ENCODE data around the gene GPC6.

DNA sequence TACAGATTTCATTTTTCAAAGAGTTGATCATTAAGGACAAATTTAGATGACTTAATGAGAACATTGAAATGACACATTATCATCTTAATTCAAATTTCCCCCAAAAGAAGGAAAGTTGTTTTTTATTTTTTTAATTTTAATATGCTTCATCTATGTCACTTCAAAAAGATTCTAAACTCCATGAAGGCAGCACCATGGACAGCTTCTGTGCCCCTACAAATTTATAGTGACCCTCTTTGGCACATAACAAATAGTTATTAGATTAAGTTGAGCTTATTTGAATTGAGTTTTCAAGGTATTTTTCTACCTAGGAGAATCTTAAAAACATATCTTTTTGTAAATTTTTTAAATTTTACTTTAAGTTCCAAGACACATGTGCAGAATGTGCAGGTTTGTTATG, 1054.2 kb downstream of the GPC6 start:
- TF ChIP-seq, protein P1, sequence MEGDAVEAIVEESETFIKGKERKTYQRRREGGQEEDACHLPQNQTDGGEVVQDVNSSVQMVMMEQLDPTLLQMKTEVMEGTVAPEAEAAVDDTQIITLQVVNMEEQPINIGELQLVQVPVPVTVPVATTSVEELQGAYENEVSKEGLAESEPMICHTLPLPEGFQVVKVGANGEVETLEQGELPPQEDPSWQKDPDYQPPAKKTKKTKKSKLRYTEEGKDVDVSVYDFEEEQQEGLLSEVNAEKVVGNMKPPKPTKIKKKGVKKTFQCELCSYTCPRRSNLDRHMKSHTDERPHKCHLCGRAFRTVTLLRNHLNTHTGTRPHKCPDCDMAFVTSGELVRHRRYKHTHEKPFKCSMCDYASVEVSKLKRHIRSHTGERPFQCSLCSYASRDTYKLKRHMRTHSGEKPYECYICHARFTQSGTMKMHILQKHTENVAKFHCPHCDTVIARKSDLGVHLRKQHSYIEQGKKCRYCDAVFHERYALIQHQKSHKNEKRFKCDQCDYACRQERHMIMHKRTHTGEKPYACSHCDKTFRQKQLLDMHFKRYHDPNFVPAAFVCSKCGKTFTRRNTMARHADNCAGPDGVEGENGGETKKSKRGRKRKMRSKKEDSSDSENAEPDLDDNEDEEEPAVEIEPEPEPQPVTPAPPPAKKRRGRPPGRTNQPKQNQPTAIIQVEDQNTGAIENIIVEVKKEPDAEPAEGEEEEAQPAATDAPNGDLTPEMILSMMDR (conservative IDR thresholded peaks at IDR 0.05), result no peak
- TF ChIP-seq EZH2 (IDR thresholded peaks at IDR 0.05; ENCODE audit: low read depth), result no peak
